ENCODE results near the gene MPG. TPM values are rescaled to one million over a fixed set of nuclear protein-coding genes. Genes with fewer than 3 reads are reported as not detected.

Gene MPG
- total RNA-seq, 3 donors from 2014 or later (not counting 1 experiment from before 2014, with no cell fraction given) = 29.9 to 34.3 (median 31.5) TPM

- Mint-ChIP-seq H3K4me1 (peaks cover 19 to 38% of the 10 kb centered on the region in 2 donors), H3K36me3 (no peaks in the 10 kb centered on the region), H3K27me3 (ENCODE audit: low read depth in 2 of 2) (no peaks in the 10 kb centered on the region), H3K9me3 (no peaks in the 10 kb centered on the region), H3K27ac (peak overlapping the region; percentile 60 to 87), H3K4me3 (peak overlapping the region; percentile 75)
- DNase-seq (peak; percentile 36 to 59), ATAC-seq (peak; percentile 82 to 92 (median 87))
- H3K36me3 ChIP-seq (ENCODE audit: control insufficient read depth, insufficient read depth, low read length) = peaks cover 26% of the 10 kb centered on the region
- 17% methylated on average over 7 of the region's 7 CpGs for WGBS (ENCODE audit: insufficient coverage)
- H3K27ac ChIP-seq (ENCODE audit: low read length) = peak overlapping the region; percentile 75
- TF ChIP-seq CTCF (IDR thresholded peaks at IDR 0.05) = no peak
- intact Hi-C loops (cut with micrococcal nuclease) = no loop called here
- no peaks in the 10 kb centered on the region for H3K9me3 ChIP-seq (ENCODE audit: control insufficient read depth, insufficient read depth, low read length)
- no peak overlapping the region for H3K4me3 ChIP-seq (ENCODE audit: low read length)
- no peaks in the 10 kb centered on the region for H3K27me3 ChIP-seq (ENCODE audit: control insufficient read depth, insufficient read depth, low read length)
- H3K4me1 ChIP-seq (ENCODE audit: control insufficient read depth, insufficient read depth, low read length) = peaks cover 40% of the 10 kb centered on the region
Measured at GRCh38 chr16:84718-85406, 6.8 kb downstream of the MPG start.

- no peak for ATAC-seq
- H3K27ac ChIP-seq (ENCODE audit: low read length) = peak overlapping the region; percentile 75
- TF ChIP-seq CTCF (IDR thresholded peaks at IDR 0.05) = no peak
Measured at GRCh38 chr16:85407-85782, 7.4 kb downstream of the MPG start.

DNA sequence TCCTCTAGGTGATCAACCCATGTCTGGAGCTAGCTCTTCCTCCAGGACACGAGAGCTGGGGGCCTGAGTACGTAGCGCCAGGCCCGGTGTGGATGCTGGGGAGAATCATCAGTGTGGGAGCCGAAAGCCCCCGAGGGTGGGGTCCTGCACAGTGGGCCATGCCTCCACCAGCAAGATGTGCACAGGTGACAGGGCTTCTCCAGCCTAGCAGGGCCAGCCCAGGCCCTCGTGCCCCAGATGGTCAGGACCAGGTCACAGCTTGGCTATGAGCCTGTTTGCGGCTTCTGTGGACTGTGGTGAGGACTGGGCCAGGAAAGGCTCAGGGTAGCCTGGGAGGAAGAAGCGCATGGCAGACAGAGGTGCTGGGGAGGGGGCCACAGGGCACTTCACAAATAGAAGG is 7.8 kb downstream of the MPG start:
- DNase-seq (no peak), ATAC-seq (no peak)
- no peak for TF ChIP-seq CTCF (IDR thresholded peaks at IDR 0.05)
- H3K27me3 Mint-ChIP-seq (ENCODE audit: low read depth in 2 of 2) = no peaks in the 10 kb centered on the region
- H3K27ac Mint-ChIP-seq = peak overlapping the region; percentile 60 to 87
- peaks cover 19 to 33% of the 10 kb centered on the region in 2 donors for H3K4me1 Mint-ChIP-seq
- no peaks in the 10 kb centered on the region for H3K9me3 Mint-ChIP-seq
- Histone ChIP-seq H3K9me3 (ENCODE audit: control insufficient read depth, insufficient read depth, low read length) (no peaks in the 10 kb centered on the region), H3K27me3 (ENCODE audit: control insufficient read depth, insufficient read depth, low read length) (no peaks in the 10 kb centered on the region), H3K27ac (ENCODE audit: low read length) (peak overlapping the region; percentile 32), H3K4me3 (ENCODE audit: low read length) (no peak overlapping the region), H3K4me1 (ENCODE audit: control insufficient read depth, insufficient read depth, low read length) (peaks cover 38% of the 10 kb centered on the region), H3K36me3 (ENCODE audit: control insufficient read depth, insufficient read depth, low read length) (peaks cover 28% of the 10 kb centered on the region)
- no peak overlapping the region for H3K4me3 Mint-ChIP-seq
- WGBS (ENCODE audit: insufficient coverage) = 60% methylated on average over 9 of the region's 9 CpGs
- intact Hi-C loops (cut with micrococcal nuclease) = no loop called here
- no peaks in the 10 kb centered on the region for H3K36me3 Mint-ChIP-seq

More at GRCh38 chr16:85407-85782, 7.4 kb downstream of the MPG start:
- Histone ChIP-seq H3K27me3 (ENCODE audit: control insufficient read depth, insufficient read depth, low read length) (no peaks in the 10 kb centered on the region), H3K4me1 (ENCODE audit: control insufficient read depth, insufficient read depth, low read length) (peaks cover 38% of the 10 kb centered on the region), H3K4me3 (ENCODE audit: low read length) (no peak overlapping the region), H3K36me3 (ENCODE audit: control insufficient read depth, insufficient read depth, low read length) (peaks cover 30% of the 10 kb centered on the region), H3K9me3 (ENCODE audit: control insufficient read depth, insufficient read depth, low read length) (no peaks in the 10 kb centered on the region)
- Mint-ChIP-seq H3K27me3 (ENCODE audit: low read depth in 2 of 2) (no peaks in the 10 kb centered on the region), H3K9me3 (no peaks in the 10 kb centered on the region), H3K4me1 (peaks cover 19 to 35% of the 10 kb centered on the region in 2 donors), H3K4me3 (no peak overlapping the region), H3K27ac (peak overlapping the region; percentile 60 to 87), H3K36me3 (no peaks in the 10 kb centered on the region)
- no peak for DNase-seq
- WGBS (ENCODE audit: insufficient coverage) = 81% methylated on average over 18 of the region's 18 CpGs
- intact Hi-C loops (cut with micrococcal nuclease) = no loop called here
